Measurements from ENCODE around the gene RAET1L.
"Not testable (repeated sequence)": the region's sequence is repeated elsewhere in the genome, so short reads cannot be mapped to it uniquely, and the experiment has no call there.

RAET1L gene

GRCh38 chr6:149991472-149991795 is 33.9 kb downstream of the RAET1L start:
- not testable (repeated sequence) for DNase-seq (ENCODE audit: low read depth)

GRCh38 chr6:149990661-149991471 is 34.5 kb downstream of the RAET1L start:
- no peak for DNase-seq (ENCODE audit: low read depth)

GRCh38 chr6:149990212-149990660 is 35.1 kb downstream of the RAET1L start:
- no peak for DNase-seq (ENCODE audit: low read depth)

GRCh38 chr6:149988550-149989346 is 36.6 kb downstream of the RAET1L start:
- no peak for DNase-seq (ENCODE audit: low read depth)

- DNase-seq (ENCODE audit: low read depth), result no peak
Measured at GRCh38 chr6:149987602-149988107, 37.7 kb downstream of the RAET1L start.

- DNase-seq (ENCODE audit: low read depth), result no peak
Measured at GRCh38 chr6:149985481-149985937, 39.8 kb downstream of the RAET1L start.

- DNase-seq (ENCODE audit: low read depth), result no peak
Measured at GRCh38 chr6:149984773-149985172, 40.6 kb downstream of the RAET1L start.

- DNase-seq (ENCODE audit: low read depth), result no peak
Measured at GRCh38 chr6:149983145-149983544, 42.2 kb downstream of the RAET1L start.

- no peak for DNase-seq (ENCODE audit: low read depth)
Measured at GRCh38 chr6:149979293-149979692, 46.0 kb downstream of the RAET1L start.

- DNase-seq (ENCODE audit: low read depth), result no peak
Measured at GRCh38 chr6:149978610-149979009, 46.7 kb downstream of the RAET1L start.

- DNase-seq (ENCODE audit: low read depth), result no peak
Measured at GRCh38 chr6:149977221-149977620, 48.1 kb downstream of the RAET1L start.

- DNase-seq (ENCODE audit: low read depth), result no peak
Measured at GRCh38 chr6:149975400-149975799, 49.9 kb downstream of the RAET1L start.

- no peak for DNase-seq (ENCODE audit: low read depth)
Measured at GRCh38 chr6:149974825-149975224, 50.5 kb downstream of the RAET1L start.

GRCh38 chr6:149974394-149974793 is 50.9 kb downstream of the RAET1L start:
- DNase-seq (ENCODE audit: low read depth), result not testable (repeated sequence)

- no peak for DNase-seq (ENCODE audit: low read depth)
Measured at GRCh38 chr6:149969635-149970034, 55.7 kb downstream of the RAET1L start.

- not testable (repeated sequence) for DNase-seq (ENCODE audit: low read depth)
Measured at GRCh38 chr6:149968909-149969308, 56.4 kb downstream of the RAET1L start.

All from activated T-helper 9 cell treated with anti-CD3 and anti-CD28 coated beads, Interleukin-2, amount 50 U/mL, for 16 hours (primary cell).